Right hindlimb (tissue), 1 donor: Measurements from ENCODE around the gene NADSYN1.
"Not testable (repeated sequence)": the region's sequence is repeated elsewhere in the genome, so short reads cannot be mapped to it uniquely, and the experiment has no call there.

Source experiments
- DNase-seq: peaks from one replicate; pipeline ENCODE4 v3.0.0-alpha.2; 2018

Gene NADSYN1

DNA sequence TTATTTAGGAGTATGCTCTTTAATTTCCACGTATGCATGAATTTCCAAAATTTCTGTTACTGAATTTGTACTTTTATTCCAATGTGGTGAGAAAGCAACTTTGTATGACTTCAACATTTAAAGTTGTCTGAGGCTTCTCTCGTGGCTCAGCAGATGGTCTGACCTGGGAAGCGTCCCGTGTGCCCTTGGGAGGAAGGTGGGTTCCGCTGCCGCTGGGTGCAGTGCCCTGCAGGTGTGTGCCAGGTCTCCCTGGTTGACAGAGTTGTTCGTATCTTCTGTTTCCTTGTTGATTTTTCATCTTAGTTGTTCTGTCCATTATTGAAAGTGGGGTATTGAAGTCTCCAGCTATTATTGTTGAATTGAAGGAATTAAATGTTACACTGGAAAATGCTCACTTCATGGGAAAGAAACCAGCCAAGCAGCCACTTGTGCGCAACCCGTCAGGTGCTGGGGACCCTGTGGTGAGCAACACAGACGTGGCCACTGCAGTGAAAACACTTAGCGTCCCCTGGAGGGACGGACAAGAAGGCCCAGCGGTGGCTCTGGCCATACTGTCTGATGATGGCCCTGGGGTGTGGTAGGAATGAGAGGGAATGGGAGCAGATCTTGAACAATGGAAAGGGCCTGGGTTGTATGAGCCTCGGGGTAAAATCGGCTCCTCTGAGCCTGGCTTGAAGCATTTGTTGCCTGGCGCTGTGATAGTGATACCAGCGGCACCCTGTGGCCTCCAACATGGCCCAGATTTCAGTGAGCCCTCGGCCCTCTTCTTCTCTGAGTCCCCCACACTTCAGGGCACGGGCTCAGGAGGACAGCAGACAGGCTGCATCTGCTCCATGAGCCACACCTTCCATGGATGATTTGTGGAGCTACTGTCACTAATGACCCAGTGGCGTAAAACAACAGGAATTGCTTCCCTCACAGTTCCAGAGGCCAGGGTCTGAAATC lies 42.6 kb downstream of the NADSYN1 start:
- no peak for DNase-seq

DNA sequence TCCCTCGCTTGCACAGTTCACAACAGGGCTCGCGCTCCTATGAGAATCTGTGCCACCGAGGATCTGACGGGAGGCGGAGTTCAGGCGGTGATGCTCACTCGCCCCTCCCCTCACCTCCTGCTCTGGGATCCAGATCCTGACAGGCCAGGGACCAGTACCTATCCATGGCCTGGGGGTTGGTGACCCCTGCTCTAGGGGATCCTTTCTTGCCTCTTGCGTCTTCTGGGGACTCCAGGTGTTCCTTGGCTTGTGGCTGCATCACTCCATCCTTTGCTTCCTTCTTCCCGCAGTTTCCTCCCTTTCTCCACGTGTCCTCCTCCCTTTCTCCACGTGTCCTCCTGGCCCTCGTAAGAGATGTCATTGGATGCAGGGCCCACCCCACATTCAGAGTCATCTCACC lies 43.4 kb downstream of the NADSYN1 start:
- no peak for DNase-seq

DNA sequence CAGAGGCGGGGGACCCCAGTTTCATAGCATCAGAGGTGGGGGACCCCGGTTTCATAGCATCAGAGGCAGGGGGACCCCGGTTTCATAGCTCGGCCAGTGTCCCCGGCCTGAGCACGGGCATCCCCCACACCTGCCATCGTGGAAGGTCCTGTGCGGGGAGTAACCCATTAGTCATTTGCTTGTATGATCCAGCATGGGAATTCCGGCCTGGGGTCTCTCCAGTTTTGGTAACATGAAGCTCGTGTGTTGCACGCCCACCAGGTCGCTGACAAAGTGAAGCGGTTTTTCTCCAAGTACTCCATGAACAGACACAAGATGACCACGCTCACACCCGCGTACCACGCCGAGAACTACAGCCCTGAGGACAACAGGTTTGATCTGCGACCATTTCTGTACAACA lies 45.1 kb downstream of the NADSYN1 start:
- DNase-seq, result no peak

GRCh38 chr11:71499125-71499524 lies 46.1 kb downstream of the NADSYN1 start:
- DNase-seq, result no peak

GRCh38 chr11:71499546-71499945 lies 46.5 kb downstream of the NADSYN1 start:
- DNase-seq, result no peak

GRCh38 chr11:71500601-71501021 lies 47.6 kb downstream of the NADSYN1 start:
- DNase-seq, result no peak

- no peak for DNase-seq
Observed at GRCh38 chr11:71501071-71501985, 48.3 kb downstream of the NADSYN1 start.

GRCh38 chr11:71502026-71502425 lies 49.0 kb downstream of the NADSYN1 start:
- no peak for DNase-seq

DNA sequence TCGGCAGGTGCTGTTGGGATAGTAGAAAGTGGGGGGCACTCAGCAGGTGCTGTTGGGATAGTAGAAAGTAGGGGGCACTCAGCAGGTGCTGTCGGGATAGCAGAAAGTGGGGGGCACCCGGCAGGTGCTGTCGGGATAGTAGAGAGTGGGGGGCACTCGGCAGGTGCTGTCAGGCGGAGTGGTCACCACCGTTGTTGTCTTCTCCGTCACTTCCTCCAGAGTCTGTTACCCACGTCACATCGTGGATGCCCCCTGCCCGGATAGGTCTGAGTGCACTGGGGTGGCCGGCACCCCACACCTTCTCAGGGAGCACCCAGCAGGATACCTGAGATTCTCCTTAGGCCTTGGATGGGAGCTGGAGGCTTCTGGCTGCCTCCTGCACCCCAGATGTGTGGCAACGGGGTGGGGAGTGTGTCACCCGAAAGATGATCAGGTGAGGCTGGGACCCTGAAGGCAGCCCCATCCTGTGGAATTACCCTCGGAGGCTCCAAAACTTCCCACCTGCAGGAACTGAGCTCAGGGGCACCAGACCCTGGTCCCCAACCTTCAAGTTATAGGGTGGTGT lies 50.0 kb downstream of the NADSYN1 start:
- DNase-seq, result no peak

- no peak for DNase-seq
Observed at GRCh38 chr11:71504531-71504930, 51.5 kb downstream of the NADSYN1 start.

DNA sequence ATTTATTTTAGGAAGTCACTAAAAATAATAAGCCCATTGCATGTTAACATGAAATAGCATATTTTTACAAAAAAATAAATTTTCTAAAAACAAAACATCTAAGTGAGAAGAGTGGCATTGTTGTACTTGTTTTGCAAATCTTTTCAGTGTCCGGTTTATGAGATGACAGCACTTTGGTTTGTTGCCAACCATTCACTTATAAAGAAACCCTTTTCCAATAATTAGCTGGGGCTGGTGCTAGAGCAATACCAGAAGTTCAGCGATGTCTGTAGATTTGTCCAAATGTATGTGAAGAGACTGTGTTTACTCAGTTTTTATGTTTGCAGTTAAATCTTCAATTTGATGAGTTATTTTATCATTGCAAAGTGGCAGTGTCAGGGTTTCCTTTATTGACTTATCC lies 52.0 kb downstream of the NADSYN1 start:
- DNase-seq, result no peak

DNA sequence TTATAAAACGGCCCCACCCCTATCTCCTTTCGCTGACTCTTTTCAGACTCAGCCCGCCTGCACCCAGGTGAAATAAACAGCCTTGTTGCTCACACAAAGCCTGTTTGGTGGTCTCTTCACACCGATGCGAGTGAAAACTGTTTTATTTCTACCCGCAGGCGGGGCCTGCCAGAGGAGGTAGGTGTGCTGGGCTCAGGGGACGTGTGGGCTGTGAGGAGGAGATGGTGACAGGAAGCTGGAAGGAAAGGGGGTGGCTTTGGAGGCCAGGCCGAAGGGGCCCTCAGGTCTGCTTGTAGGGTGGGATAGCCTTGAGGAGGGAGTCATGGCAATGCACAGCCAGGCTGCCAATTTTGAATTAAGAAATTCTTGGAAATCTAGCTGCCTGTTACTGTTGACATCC lies 52.8 kb downstream of the NADSYN1 start:
- DNase-seq, result no peak

- no peak for DNase-seq
Observed at GRCh38 chr11:71507102-71507501, 54.1 kb downstream of the NADSYN1 start.

GRCh38 chr11:71518506-71519471 lies 65.8 kb downstream of the NADSYN1 start:
- DNase-seq, result no peak

- DNase-seq, result no peak
Observed at GRCh38 chr11:71519546-71519945, 66.5 kb downstream of the NADSYN1 start.

DNA sequence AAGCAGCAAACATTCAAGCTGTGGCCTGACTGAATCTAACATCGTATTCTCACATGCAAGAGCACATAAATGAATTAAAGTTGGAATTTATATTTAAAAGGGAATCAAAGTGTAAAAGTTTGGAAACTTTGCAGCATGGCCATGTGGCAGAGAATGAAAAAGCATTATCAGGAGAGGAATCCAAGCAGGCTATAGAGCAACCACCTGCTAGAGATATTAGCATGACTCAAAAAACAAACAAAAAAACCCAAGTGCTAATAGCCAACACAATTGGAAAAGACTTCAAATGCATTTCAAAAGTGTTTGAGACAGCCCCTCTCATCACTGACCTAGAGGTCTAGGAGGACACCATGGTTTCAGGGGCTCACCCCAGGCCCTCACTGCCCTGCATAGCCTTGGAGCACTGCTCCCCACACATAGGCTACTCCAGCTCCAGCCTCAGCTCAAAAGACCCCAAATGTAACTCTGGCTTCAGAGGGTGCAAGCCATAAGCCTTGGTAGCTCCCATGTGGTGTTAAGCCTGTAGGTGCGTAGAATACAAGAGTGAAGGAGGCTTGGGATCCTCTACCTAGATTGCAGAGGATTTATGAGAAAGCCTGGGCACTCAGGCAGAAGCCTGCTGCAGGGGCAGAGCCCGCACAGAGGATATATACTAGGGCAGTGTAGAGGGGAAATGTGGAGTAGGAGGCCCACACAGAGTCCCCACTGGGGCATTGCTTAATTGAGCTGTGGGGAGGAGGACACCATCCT lies 72.4 kb downstream of the NADSYN1 start:
- no peak for DNase-seq

- no peak for DNase-seq
Observed at GRCh38 chr11:71525938-71526495, 73.0 kb downstream of the NADSYN1 start.

DNA sequence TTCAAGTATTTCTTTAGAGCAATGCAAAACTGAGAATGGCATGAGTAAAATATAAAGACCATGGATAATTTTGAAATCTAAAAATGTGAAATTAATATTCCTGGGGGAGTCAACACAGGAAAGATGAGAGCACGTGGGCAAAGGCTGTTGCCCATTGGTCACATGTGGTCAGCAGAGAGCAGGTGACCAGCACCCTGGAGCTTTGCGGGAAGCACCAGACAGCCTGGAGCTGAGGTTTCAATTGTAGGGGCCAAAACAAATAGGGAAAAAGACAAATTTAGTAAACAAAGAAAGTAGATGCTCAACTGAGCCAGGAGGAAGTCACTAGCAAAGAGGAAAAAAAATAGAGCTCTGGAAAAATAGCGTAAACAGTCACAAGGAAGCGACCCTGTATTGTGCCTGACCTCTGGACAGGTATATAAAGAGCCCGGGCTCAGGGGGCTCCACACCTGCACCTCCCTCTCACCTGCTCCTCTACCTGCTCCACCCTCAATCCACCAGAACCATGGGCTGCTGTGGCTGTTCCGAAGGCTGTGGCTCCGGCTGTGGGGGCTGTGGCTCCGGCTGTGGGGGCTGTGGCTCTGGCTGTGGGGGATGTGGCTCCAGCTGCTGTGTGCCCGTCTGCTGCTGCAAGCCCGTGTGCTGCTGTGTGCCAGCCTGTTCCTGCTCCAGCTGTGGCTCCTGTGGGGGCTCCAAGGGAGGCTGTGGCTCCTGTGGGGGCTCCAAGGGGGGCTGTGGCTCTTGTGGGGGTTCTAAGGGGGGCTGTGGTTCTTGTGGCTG lies 74.0 kb downstream of the NADSYN1 start, which contains the start of gene KRTAP5-7:
KRTAP5-7 (plus strand) TSS at position 472 of the 780 bp plus-strand sequence; CDS start at position 506, 34 bp downstream.
- not testable (repeated sequence) for DNase-seq

DNA sequence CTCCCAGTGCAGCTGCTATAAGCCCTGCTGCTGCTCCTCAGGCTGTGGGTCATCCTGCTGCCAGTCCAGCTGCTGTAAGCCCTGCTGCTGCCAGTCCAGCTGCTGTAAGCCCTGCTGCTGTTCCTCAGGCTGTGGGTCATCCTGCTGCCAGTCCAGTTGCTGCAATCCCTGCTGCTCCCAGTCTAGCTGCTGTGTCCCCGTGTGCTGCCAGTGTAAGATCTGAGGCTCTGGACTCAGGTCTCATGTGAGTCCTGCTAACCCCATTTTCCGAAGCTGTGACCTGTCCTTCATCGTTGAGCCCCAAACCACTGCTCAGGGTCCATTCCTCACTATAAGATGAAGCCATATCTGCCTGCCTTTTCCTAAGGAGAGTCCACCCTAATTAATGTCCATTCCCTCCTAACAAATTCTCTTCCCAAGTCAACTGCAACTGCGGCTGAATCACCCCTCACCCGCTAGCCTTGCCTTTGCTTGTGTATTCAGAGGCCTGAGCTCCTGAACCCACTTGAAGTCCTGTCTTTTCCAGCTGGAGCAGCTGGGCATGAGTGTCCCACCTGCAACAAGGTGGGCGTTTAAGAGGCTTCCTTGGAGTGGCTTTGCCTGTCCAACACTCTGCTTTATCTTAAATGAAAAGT lies 74.7 kb downstream of the NADSYN1 start:
- DNase-seq, result no peak
